ENCODE measurements around the gene SYT7. TPM values are rescaled to one million over a fixed set of nuclear protein-coding genes. Genes with fewer than 3 reads are reported as not detected.

The SYT7 gene
- total RNA-seq, 2 donors from 2014 or later: 2.0 to 3.4 TPM

DNA sequence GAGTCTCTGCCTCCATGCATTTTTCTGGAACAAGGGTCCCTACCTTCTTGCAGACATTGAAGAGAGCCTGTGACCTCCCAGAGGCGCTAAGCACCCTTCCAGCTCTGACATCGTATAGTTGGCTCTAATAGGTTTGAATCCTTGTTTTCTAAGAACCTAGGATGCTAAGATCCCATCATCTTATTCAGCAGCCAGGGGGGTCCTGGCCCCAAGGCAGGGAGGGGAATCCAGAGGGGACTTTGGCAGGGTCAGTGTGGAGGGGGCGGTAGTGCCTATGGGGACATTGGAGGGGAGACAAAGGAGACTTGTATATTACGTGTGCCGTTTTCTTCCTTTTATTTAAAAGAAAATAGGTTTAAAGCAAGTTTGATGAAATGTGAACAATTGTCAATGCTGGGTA lies 75.8 kb downstream of the SYT7 start:
- Mint-ChIP-seq H3K4me3 (no peak overlapping the region), H3K9me3 (no peaks in the 10 kb centered on the region), H3K4me1 (no peaks in the 10 kb centered on the region), H3K27me3 (ENCODE audit: insufficient read depth) (peaks cover 37% of the 10 kb centered on the region), H3K36me3 (ENCODE audit: low read depth) (no peaks in the 10 kb centered on the region), H3K27ac (no peak overlapping the region)
- Histone ChIP-seq H3K9ac (ENCODE audit: extremely low read depth, low read length, poor library complexity, severe bottlenecking) (no peak overlapping the region), H3K27me3 (ENCODE audit: control insufficient read depth, insufficient read depth, low read length, poor library complexity, severe bottlenecking) (peaks cover 39% of the 10 kb centered on the region), H3K36me3 (ENCODE audit: control insufficient read depth, insufficient read depth, low read length) (no peaks in the 10 kb centered on the region), H3K4me1 (ENCODE audit: control insufficient read depth, insufficient read depth, low read length) (peaks cover 2% of the 10 kb centered on the region), H3K9me3 (ENCODE audit: control insufficient read depth, low read length) (no peaks in the 10 kb centered on the region), H3K27ac (ENCODE audit: low read depth, low read length) (no peak overlapping the region), H3K4me3 (ENCODE audit: low read length) (no peak overlapping the region)
- DNase-seq: no peak
- no peak for TF ChIP-seq CTCF (conservative IDR thresholded peaks at IDR 0.05)
- 80 to 88% methylated on average over 5 of the region's 5 CpGs for WGBS, 2 experiments (ENCODE audit: insufficient coverage in 1 of 2, insufficient read length in 1 of 2)

DNA sequence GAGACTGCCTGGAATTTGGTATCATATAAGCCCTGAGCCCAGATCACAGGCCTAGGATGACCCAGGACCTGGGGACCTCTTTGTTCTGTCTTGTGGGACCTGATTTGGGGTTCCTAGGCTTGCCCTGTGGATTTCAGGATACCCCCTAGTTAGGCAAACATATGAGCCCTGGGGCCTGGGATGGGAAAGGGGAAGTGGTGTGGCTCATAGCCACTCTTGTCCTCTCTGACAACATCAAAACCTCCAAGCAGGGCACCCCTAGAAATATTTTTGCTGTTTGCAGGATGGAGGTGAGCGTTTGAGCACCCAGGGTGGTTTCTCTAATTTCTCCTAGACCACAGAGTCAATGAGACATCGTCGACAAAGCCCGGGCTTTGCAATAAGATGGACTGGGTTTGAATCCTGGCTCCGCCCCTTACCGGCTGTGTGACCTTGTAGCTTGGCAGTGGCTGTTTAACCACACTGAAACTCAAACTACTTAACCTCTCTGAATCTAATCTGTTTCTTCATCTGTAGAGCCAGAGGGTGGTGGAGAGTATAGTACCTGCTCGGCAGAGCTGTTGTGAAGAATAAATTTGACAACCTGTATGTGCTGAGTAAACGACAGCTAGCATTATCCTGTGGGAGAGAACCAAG lies 77.6 kb downstream of the SYT7 start:
- no peaks in the 10 kb centered on the region for H3K4me1 ChIP-seq (ENCODE audit: control insufficient read depth, insufficient read depth, low read length)
- no peaks in the 10 kb centered on the region for H3K36me3 ChIP-seq (ENCODE audit: control insufficient read depth, insufficient read depth, low read length)
- 87 to 89% methylated on average over 7 to 8 of the region's 8 CpGs for WGBS, 2 experiments (ENCODE audit: insufficient coverage in 1 of 2, insufficient read length in 1 of 2)
- H3K27me3 Mint-ChIP-seq (ENCODE audit: insufficient read depth): peaks cover 30% of the 10 kb centered on the region
- H3K4me3 Mint-ChIP-seq: no peak overlapping the region
- H3K9me3 Mint-ChIP-seq: no peaks in the 10 kb centered on the region
- no peak overlapping the region for H3K9ac ChIP-seq (ENCODE audit: extremely low read depth, low read length, poor library complexity, severe bottlenecking)
- H3K27ac ChIP-seq (ENCODE audit: low read depth, low read length): no peak overlapping the region
- no peaks in the 10 kb centered on the region for H3K9me3 ChIP-seq (ENCODE audit: control insufficient read depth, low read length)
- peaks cover 30% of the 10 kb centered on the region for H3K27me3 ChIP-seq (ENCODE audit: control insufficient read depth, insufficient read depth, low read length, poor library complexity, severe bottlenecking)
- H3K27ac Mint-ChIP-seq: no peak overlapping the region
- H3K4me1 Mint-ChIP-seq: no peaks in the 10 kb centered on the region
- no peak overlapping the region for H3K4me3 ChIP-seq (ENCODE audit: low read length)
- TF ChIP-seq CTCF (conservative IDR thresholded peaks at IDR 0.05): no peak
- no peak for DNase-seq
- H3K36me3 Mint-ChIP-seq (ENCODE audit: low read depth): no peaks in the 10 kb centered on the region

DNA sequence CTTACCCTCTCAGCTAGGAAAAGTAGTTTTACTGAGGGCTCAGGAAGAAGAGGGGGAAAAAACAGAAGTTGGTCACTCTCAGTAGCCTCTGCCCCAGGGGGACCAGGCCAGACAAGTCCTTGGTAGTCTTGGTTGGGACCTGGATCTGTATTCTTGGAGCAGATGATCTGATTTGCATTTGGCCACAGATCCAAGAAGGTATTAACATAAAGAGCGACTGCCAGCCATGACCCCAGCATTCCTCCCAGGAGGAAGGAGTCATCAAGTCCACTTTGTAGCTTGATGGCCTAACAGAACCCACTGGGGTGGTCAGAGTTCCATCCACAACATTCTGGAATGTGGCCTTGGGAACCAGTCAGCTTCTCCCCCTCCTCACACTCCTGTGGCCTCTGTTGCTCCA lies 78.4 kb downstream of the SYT7 start:
- Histone ChIP-seq H3K9me3 (ENCODE audit: control insufficient read depth, low read length) (no peaks in the 10 kb centered on the region), H3K36me3 (ENCODE audit: control insufficient read depth, insufficient read depth, low read length) (no peaks in the 10 kb centered on the region), H3K27me3 (ENCODE audit: control insufficient read depth, insufficient read depth, low read length, poor library complexity, severe bottlenecking) (peaks cover 22% of the 10 kb centered on the region), H3K4me3 (ENCODE audit: low read length) (no peak overlapping the region), H3K27ac (ENCODE audit: low read depth, low read length) (no peak overlapping the region), H3K4me1 (ENCODE audit: control insufficient read depth, insufficient read depth, low read length) (no peaks in the 10 kb centered on the region), H3K9ac (ENCODE audit: extremely low read depth, low read length, poor library complexity, severe bottlenecking) (no peak overlapping the region)
- H3K9me3 Mint-ChIP-seq: no peaks in the 10 kb centered on the region
- 82 to 93% methylated on average over 1 of the region's 1 CpG for WGBS, 2 experiments (ENCODE audit: insufficient coverage in 1 of 2, insufficient read length in 1 of 2)
- DNase-seq: no peak
- no peaks in the 10 kb centered on the region for H3K36me3 Mint-ChIP-seq (ENCODE audit: low read depth)
- H3K4me3 Mint-ChIP-seq: no peak overlapping the region
- no peak overlapping the region for H3K27ac Mint-ChIP-seq
- peaks cover 22% of the 10 kb centered on the region for H3K27me3 Mint-ChIP-seq (ENCODE audit: insufficient read depth)
- no peak for TF ChIP-seq CTCF (conservative IDR thresholded peaks at IDR 0.05)
- H3K4me1 Mint-ChIP-seq: no peaks in the 10 kb centered on the region

Measured in endodermal cell (in vitro differentiated cells).